ENCODE data around the gene NEMP1. TPM values are rescaled to one million over a fixed set of nuclear protein-coding genes. Genes with fewer than 3 reads are reported as not detected.
A peak's percentile ranks its signal among the peaks of the same experiment; 100 is the strongest.

Gene NEMP1
- polyA plus RNA-seq, 1 donor (not counting 4 experiments of a cell fraction or from before 2014, with no cell fraction given): 18.6 TPM

DNA sequence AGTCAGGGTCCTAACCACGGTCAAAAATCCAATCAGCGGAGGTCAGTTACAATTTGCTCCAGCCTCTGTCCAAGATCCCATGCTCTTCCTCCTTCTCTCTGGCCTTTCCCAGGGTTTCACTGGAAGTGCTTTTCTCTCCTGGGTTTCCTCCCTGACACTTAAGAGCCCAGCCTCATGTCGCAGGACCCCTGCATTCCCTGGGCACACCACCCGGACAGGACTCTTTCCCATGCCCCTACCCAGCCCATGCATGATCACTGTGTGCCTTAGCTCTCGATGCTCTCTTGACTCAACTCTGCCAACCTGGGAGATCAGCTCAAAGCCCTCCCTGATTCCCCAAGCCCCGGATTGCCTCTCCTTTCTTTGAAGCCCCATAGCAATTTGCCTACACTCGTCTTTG lies 46.8 kb downstream of the NEMP1 start:
- Histone ChIP-seq H3K4me2 (ENCODE audit: control insufficient read depth, extremely low read depth, insufficient read depth, low read depth, low read length) (peak overlapping the region; percentile 60), H2AFZ (ENCODE audit: control insufficient read depth, low read length) (peak overlapping the region; percentile 24), H3K9ac (ENCODE audit: control insufficient read depth, extremely low read depth, insufficient read depth, low read length) (no peak overlapping the region), H3K4me1 (ENCODE audit: control insufficient read depth, extremely low read depth, insufficient read depth, low read length) (peaks cover 29% of the 10 kb centered on the region), H3K4me3 (ENCODE audit: control insufficient read depth in 2 of 3, extremely low read depth in 1 of 3, insufficient read depth in 2 of 3, low read depth in 1 of 3, low read length in 3 of 3) (no peak overlapping the region), H3K9me1 (ENCODE audit: control insufficient read depth, extremely low read depth, insufficient read depth, low read length) (no peaks in the 10 kb centered on the region), H3K27me3 (ENCODE audit: control insufficient read depth, extremely low read depth, insufficient read depth, low read length) (peaks cover 10% of the 10 kb centered on the region), H3K27ac (ENCODE audit: control insufficient read depth, insufficient read depth, low read length) (no peak overlapping the region), H4K20me1 (ENCODE audit: control insufficient read depth, extremely low read depth, insufficient read depth, low read length) (no peaks in the 10 kb centered on the region), H3K36me3 (ENCODE audit: control insufficient read depth in 2 of 2, extremely low read depth in 1 of 2, insufficient read depth in 2 of 2, low read length in 2 of 2) (no peaks in the 10 kb centered on the region), H3K79me2 (ENCODE audit: control insufficient read depth, insufficient read depth, low read length) (no peaks in the 10 kb centered on the region), H3K9me3 (ENCODE audit: control insufficient read depth, low read depth, low read length) (no peaks in the 10 kb centered on the region)
- DNase-seq (ENCODE audit: low read depth, low spot score) (no peak), FAIRE-seq (no peak)
- dilution Hi-C loops (cut with MboI; ENCODE audit: extremely low pct_ligation_motif_present, low sequenced_read_pairs): no loop called here
- TF ChIP-seq EZH2 (IDR thresholded peaks at IDR 0.05; ENCODE audit: low read length): no peak
- TF ChIP-seq, protein P1, sequence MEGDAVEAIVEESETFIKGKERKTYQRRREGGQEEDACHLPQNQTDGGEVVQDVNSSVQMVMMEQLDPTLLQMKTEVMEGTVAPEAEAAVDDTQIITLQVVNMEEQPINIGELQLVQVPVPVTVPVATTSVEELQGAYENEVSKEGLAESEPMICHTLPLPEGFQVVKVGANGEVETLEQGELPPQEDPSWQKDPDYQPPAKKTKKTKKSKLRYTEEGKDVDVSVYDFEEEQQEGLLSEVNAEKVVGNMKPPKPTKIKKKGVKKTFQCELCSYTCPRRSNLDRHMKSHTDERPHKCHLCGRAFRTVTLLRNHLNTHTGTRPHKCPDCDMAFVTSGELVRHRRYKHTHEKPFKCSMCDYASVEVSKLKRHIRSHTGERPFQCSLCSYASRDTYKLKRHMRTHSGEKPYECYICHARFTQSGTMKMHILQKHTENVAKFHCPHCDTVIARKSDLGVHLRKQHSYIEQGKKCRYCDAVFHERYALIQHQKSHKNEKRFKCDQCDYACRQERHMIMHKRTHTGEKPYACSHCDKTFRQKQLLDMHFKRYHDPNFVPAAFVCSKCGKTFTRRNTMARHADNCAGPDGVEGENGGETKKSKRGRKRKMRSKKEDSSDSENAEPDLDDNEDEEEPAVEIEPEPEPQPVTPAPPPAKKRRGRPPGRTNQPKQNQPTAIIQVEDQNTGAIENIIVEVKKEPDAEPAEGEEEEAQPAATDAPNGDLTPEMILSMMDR (optimal IDR thresholded peaks at IDR 0.05 in 1 of 3, IDR thresholded peaks at IDR 0.05 in 1 of 3, conservative IDR thresholded peaks at IDR 0.05 in 1 of 3; ENCODE audit: extremely low read depth in 1 of 3, insufficient read depth in 2 of 3, low read length in 3 of 3): no peak

DNA sequence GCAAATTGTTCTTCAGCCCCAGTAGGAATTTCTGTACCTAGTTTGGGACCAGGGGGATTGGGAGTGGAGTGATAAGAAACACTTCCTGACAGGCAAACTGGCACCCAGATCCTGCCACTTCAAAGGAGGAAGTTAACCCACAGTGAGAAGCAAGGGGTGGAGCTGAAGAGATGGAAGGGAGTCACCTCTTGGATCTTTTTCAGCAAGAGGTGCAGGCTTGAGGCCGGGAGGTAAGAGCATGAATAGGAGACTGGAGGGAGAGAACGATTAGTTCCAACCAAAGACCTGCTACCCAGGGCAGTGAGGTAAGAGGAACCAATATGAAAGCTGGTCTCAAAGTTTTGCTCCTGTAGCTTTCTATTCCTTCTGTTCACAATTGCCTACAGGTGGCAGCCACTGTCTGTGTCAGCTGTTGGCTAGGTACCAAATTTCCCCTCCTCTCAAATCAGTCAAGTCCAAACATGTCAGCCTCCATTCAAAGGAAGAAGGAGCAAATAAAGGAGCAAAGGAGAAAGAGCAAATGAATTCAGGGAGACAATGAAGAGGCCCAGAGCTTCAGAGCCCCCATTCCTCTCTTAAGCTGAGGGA lies 47.4 kb downstream of the NEMP1 start:
- TF ChIP-seq EZH2 (IDR thresholded peaks at IDR 0.05; ENCODE audit: low read length): no peak
- TF ChIP-seq, protein P1 (optimal IDR thresholded peaks at IDR 0.05 in 1 of 3, IDR thresholded peaks at IDR 0.05 in 1 of 3, conservative IDR thresholded peaks at IDR 0.05 in 1 of 3; ENCODE audit: extremely low read depth in 1 of 3, insufficient read depth in 2 of 3, low read length in 3 of 3): peak in 1 of 3 experiments; percentile 37
- FAIRE-seq: peak; percentile 81

More for the DNA sequence above, 47.4 kb downstream of the NEMP1 start:
- Histone ChIP-seq H3K9ac (ENCODE audit: control insufficient read depth, extremely low read depth, insufficient read depth, low read length) (no peak overlapping the region), H3K27me3 (ENCODE audit: control insufficient read depth, extremely low read depth, insufficient read depth, low read length) (peaks cover 15% of the 10 kb centered on the region), H4K20me1 (ENCODE audit: control insufficient read depth, extremely low read depth, insufficient read depth, low read length) (no peaks in the 10 kb centered on the region), H3K4me3 (ENCODE audit: control insufficient read depth in 2 of 3, extremely low read depth in 1 of 3, insufficient read depth in 2 of 3, low read depth in 1 of 3, low read length in 3 of 3) (no peak overlapping the region), H3K4me1 (ENCODE audit: control insufficient read depth, extremely low read depth, insufficient read depth, low read length) (peaks cover 29% of the 10 kb centered on the region), H2AFZ (ENCODE audit: control insufficient read depth, low read length) (peak overlapping the region; percentile 27), H3K36me3 (ENCODE audit: control insufficient read depth in 2 of 2, extremely low read depth in 1 of 2, insufficient read depth in 2 of 2, low read length in 2 of 2) (no peaks in the 10 kb centered on the region), H3K9me1 (ENCODE audit: control insufficient read depth, extremely low read depth, insufficient read depth, low read length) (no peaks in the 10 kb centered on the region), H3K4me2 (ENCODE audit: control insufficient read depth, extremely low read depth, insufficient read depth, low read depth, low read length) (peak overlapping the region; percentile 60), H3K27ac (ENCODE audit: control insufficient read depth, insufficient read depth, low read length) (no peak overlapping the region), H3K79me2 (ENCODE audit: control insufficient read depth, insufficient read depth, low read length) (no peaks in the 10 kb centered on the region), H3K9me3 (ENCODE audit: control insufficient read depth, low read depth, low read length) (no peaks in the 10 kb centered on the region)
- DNase-seq (ENCODE audit: low read depth, low spot score): peak; percentile 19
- dilution Hi-C loops (cut with MboI; ENCODE audit: extremely low pct_ligation_motif_present, low sequenced_read_pairs): no loop called here
